IPS-11a (cell line): ENCODE data around the gene MAP2K1.
"Not testable (repeated sequence)": the region's sequence is repeated elsewhere in the genome, so short reads cannot be mapped to it uniquely, and the experiment has no call there.

Source experiments
- H3K4me3 ChIP-seq: one replicate; pipeline ENCODE4 v1.5.1; 2013; ENCODE audit warnings: low read depth, low read length, control low read depth

Gene MAP2K1

GRCh38 chr15:66386204-66387123 is at the start of gene MAP2K1:
Gene MAP2K1, plus strand, starts transcription at chr15:66386912. Its CDS starts 436 bp downstream, at chr15:66387348.
- H3K4me3 ChIP-seq, result peak within 1 kb of the TSS; percentile 80

GRCh38 chr15:66348530-66348929 is 38.2 kb upstream of the MAP2K1 start:
- H3K4me3 ChIP-seq, result not testable (repeated sequence)

DNA sequence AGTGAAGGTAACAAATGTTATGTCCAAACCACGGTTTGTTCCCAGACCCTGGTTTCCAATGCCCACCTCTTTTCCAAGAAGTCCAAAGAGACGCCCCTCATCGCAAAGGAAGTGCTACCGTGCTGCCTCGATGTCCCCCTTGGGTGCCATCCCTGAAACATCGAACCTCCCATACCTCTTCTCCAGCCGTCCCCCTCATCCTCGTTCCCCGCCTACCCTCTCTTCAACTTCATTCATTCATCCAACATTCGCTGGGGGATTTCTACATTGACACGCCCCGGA is 30.7 kb upstream of the MAP2K1 start:
- H3K4me3 ChIP-seq, result peak overlapping the region; percentile 89

DNA sequence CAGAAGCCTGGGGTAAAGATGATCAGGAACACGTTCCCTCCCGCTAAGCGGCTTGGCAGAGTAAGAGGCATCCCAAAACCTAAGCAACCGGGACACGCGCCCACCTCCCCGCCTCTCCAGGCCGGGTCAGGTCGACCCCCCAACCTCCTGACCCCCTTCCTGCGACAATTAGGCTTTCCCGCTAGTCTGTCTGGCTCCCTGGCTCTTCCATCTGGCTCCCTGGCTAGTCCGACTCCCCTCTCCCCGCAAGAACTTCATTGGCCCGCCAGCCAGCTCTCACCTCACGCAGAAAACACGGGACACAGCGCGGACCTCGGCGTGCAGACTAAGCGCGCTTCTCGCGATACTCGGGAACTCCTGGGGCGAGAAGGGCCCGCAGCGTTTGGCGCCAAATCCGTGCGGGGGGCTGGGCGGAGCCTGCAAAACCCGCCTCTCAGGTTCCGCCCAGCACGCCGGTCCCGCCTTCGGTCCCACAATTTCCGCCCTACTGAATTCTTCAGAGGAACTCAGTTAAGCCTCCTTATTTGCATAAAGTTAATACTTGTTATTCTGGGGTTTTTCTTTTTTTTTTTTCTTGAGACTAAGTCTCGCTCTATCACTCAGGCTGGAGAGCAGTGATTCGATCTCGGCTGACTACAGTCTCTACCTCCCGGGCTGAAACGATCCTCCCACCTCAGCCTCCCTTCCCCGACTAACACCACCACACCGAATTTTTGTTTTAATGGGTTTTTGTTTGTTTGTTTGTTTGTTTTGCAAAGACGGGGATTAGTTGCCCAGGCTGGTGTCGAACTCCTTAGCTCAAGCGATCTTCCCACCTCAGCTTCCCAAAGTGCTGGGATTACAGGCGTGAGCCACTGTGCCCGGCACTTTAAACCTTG is 30.1 kb upstream of the MAP2K1 start, which contains the start of gene TIPIN:
Gene TIPIN, minus strand, starts transcription at position 327 of the 878 bp plus-strand sequence. CDS start 3,738 bp downstream, outside the sequence.
- H3K4me3 ChIP-seq, result peak within 1 kb of the TSS; percentile 89

- H3K4me3 ChIP-seq, result no peak overlapping the region
Observed at GRCh38 chr15:66359740-66360139, 27.0 kb upstream of the MAP2K1 start.

DNA sequence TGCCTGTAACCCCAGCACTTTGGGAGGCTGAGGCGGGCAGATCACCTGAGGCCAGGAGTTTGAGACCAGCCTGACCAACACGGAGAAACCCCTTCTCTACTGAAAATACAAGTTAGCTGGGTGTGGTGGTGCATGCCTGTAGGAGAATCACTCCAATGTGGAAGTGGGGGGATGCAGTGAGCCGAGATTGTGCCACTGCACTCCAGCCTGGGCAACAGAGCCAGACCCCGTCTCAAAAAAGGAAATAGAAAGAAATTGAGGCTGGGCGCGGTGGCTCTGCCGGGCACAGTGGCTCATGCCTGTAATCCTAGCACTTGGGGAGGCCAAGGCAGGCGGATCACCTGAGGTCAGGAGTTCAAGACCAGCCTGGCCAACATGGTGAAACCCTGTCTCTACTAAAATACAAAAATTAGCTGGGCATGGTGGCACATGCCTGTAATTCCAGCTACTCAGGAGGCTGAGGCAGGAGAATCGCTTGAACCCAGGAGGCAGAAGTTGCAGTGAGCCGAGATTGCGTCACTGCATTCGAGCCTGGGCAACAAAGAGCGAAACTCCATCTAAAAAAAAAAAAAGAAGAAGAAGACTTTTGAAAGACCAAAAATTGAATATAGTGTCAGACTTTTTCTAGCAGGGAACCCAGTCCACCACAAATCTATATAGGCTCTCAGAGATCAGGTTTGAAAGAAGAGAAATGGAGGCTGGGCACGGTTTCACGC is 24.8 kb upstream of the MAP2K1 start:
- H3K4me3 ChIP-seq, result not testable (repeated sequence)

GRCh38 chr15:66362776-66363175 is 23.9 kb upstream of the MAP2K1 start:
- no peak overlapping the region for H3K4me3 ChIP-seq

- no peak overlapping the region for H3K4me3 ChIP-seq
Observed at GRCh38 chr15:66364944-66365528, 21.7 kb upstream of the MAP2K1 start.

- H3K4me3 ChIP-seq, result no peak overlapping the region
Observed at GRCh38 chr15:66369773-66370651, 16.7 kb upstream of the MAP2K1 start.

GRCh38 chr15:66374179-66374578 is 12.5 kb upstream of the MAP2K1 start:
- H3K4me3 ChIP-seq, result no peak overlapping the region

GRCh38 chr15:66378814-66379430 is 7.8 kb upstream of the MAP2K1 start:
- no peak overlapping the region for H3K4me3 ChIP-seq

DNA sequence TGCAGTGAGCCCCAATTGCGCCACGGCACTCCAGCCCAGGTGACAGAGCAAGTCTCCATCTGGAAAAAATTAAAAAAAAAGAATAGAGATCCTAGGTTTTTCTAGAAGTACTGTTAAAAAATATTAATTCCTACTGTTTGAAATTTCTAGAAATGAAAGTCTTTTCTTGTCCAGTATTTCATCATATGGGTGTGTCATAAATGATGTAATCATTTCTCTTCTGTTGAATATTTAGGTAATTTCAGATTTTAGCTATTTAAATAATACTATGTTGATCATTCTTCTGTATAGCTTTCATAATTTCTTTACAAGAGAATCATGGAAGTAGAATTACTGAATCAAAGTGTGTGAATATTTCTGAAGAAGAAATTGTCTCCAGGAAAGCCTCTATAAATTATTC is 5.3 kb upstream of the MAP2K1 start:
- H3K4me3 ChIP-seq, result not testable (repeated sequence)

GRCh38 chr15:66387163-66388042 is 691 bp downstream of the MAP2K1 start:
- H3K4me3 ChIP-seq, result peak overlapping the region; percentile 80

GRCh38 chr15:66388043-66388363 is 1.3 kb downstream of the MAP2K1 start:
- peak overlapping the region; percentile 80 for H3K4me3 ChIP-seq

DNA sequence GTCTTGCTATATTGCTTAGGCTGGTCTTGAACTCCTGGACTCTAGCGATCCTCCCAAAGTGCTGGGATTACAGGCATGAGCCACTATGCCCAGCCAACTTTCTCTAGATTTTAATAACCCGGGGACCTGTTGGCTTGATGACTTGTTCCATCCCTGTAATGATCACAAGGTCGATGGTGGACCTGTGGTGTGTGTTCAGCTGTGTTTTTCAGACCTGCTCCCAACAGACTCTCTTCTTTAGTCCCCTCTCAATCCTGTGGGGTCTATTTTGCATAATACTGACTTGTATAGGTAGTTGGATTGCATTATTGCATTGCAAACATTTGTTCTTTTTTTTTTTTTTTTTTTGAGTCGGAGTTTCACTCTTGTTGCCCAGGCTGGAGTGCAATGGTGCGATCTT is 1.9 kb downstream of the MAP2K1 start:
- no peak overlapping the region for H3K4me3 ChIP-seq

GRCh38 chr15:66389098-66389858 is 2.6 kb downstream of the MAP2K1 start:
- no peak overlapping the region for H3K4me3 ChIP-seq

- no peak overlapping the region for H3K4me3 ChIP-seq
Observed at GRCh38 chr15:66389859-66390381, 3.2 kb downstream of the MAP2K1 start.

- H3K4me3 ChIP-seq, result no peak overlapping the region
Observed at GRCh38 chr15:66390678-66391077, 4.0 kb downstream of the MAP2K1 start.
